Measurements from ENCODE around the gene PPM1G.
"Not testable (repeated sequence)": the region's sequence is repeated elsewhere in the genome, so short reads cannot be mapped to it uniquely, and the experiment has no call there.

The PPM1G gene

DNA sequence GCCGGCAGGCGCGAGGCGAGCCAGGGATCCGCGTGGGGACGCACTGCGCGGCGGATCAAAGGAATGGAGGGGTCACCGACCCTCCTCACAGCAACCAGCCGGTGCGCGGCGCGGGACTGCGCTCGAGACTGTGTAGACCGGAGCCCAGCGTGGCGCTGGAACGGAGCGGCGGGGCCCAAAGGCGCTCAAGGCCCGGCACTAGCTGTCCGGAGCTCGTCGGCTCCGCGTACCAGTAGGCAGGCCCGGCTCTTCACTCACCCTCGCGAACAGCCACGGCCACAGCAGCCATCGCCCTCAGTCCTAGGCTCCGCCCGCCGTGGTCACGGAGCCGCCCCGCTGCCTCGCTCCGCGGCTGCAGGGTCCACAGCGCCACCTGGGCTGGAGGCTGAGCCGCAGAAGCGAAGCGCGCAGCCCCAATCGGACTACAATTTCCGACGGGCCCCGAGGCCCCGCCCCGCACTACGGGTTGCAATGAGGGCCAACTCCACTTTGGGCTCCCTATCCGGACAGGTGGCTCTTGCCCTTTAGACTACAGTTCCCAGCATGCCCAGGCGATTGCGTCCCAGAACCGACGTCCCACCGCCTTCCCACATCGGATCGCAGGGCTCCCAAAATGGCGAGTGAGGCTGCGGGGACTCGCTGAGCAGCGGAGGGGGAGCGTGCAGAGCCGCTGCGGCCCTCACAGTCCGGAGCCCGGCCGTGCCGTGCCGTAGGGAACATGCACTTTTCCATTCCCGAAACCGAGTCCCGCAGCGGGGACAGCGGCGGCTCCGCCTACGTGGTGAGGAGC is 39.2 kb downstream of the PPM1G start, which contains the start of the genes EIF2B4 and SNX17:
TSS of gene EIF2B4 (minus strand) at position 313 of the 790 bp plus-strand sequence. CDS start at position 289, 24 bp downstream.
TSS of gene SNX17 (plus strand) at position 591 of the 790 bp plus-strand sequence. CDS start at position 719, 128 bp downstream.
- Histone ChIP-seq H3K9ac (ENCODE audit: low read length) (peak within 1 kb of the TSS; percentile 99), H3K4me3 (ENCODE audit: low read length) (peak within 1 kb of the TSS; percentile 96), H3K36me3 (ENCODE audit: control insufficient read depth, insufficient read depth, low read length, severe bottlenecking) (peaks cover 67% of the 10 kb centered on the region), H3K9me3 (ENCODE audit: control insufficient read depth, low read length) (no peaks in the 10 kb centered on the region), H3K4me1 (ENCODE audit: control insufficient read depth, insufficient read depth, low read length) (peaks cover 35% of the 10 kb centered on the region), H3K27me3 (replicated peaks; ENCODE audit: control insufficient read depth, insufficient read depth, low read length) (no peaks in the 10 kb centered on the region)
- DNase-seq (ENCODE audit: low read depth): peak; percentile 99

- H3K36me3 ChIP-seq (ENCODE audit: control insufficient read depth, insufficient read depth, low read length, severe bottlenecking): peaks cover 67% of the 10 kb centered on the region
- H3K4me1 ChIP-seq (ENCODE audit: control insufficient read depth, insufficient read depth, low read length): peaks cover 35% of the 10 kb centered on the region
- H3K27me3 ChIP-seq (replicated peaks; ENCODE audit: control insufficient read depth, insufficient read depth, low read length): no peaks in the 10 kb centered on the region
- no peak for DNase-seq (ENCODE audit: low read depth)
- peak overlapping the region; percentile 99 for H3K9ac ChIP-seq (ENCODE audit: low read length)
- H3K9me3 ChIP-seq (ENCODE audit: control insufficient read depth, low read length): no peaks in the 10 kb centered on the region
- peak overlapping the region; percentile 96 for H3K4me3 ChIP-seq (ENCODE audit: low read length)
Measured at GRCh38 chr2:27369471-27370025, 39.8 kb downstream of the PPM1G start.

DNA sequence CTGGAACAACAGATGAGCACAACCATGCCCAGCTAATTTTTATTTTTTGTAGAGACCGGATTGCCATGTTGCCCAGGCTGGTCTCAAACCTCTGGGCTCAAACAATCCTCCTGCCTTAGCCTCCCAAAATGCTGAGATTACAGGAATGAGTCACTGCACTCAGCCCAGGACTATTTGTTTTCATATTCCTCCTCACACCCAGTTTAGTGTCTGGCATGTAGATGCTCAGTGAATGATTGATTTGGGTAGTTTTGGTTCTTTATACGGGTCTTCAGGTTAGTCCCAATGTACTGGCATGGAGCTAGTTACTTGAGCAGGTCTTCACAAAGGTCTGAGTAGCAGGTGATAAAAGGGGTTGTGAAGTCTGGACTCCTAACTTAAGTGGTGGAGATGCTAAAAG is 45.5 kb downstream of the PPM1G start:
- Histone ChIP-seq H3K27me3 (replicated peaks; ENCODE audit: control insufficient read depth, insufficient read depth, low read length) (no peaks in the 10 kb centered on the region), H3K4me1 (ENCODE audit: control insufficient read depth, insufficient read depth, low read length) (peaks cover 3% of the 10 kb centered on the region), H3K9me3 (ENCODE audit: control insufficient read depth, low read length) (no peaks in the 10 kb centered on the region), H3K4me3 (ENCODE audit: low read length) (no peak overlapping the region), H3K36me3 (ENCODE audit: control insufficient read depth, insufficient read depth, low read length, severe bottlenecking) (peaks cover 53% of the 10 kb centered on the region), H3K9ac (ENCODE audit: low read length) (no peak overlapping the region)
- DNase-seq (ENCODE audit: low read depth): no peak

DNA sequence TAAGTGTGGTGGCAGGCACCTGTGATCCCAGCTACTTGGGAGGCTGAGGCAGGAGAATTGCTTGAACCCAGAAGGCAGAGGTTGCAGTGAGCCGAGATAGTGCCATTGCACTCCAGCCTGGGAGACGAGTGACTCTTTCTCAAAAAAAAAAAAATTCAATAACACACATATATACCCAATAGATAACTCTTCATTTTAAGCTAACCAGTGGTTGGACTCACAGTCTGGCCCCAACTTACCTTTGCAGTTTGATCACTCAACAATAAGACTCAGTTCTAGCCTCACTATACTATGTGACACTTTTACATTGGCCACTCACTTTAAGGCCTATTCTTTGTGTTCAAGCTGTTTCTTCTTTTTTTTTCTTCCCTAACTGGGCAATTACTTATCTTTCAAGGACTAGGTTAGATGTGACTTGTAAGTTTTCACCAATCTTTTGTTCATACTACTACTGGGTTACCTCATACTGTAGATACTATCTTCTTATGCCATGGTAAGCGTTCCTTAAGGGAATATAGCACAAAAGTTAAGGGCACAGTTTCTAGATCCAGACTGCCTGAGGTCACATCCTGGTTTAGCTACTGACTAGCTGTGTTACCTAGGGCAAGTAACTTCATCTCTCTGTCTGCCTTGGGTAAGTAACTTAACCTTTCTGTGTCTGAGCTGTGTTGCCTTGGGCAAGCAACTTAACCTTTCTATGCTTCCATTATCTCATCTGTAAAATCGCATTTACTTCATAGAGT is 46.5 kb downstream of the PPM1G start:
- H3K27me3 ChIP-seq (replicated peaks; ENCODE audit: control insufficient read depth, insufficient read depth, low read length): no peaks in the 10 kb centered on the region
- H3K36me3 ChIP-seq (ENCODE audit: control insufficient read depth, insufficient read depth, low read length, severe bottlenecking): peaks cover 43% of the 10 kb centered on the region

GRCh38 chr2:27356382-27357181 is 52.8 kb downstream of the PPM1G start, which contains the start of gene GTF3C2:
GTF3C2 (minus strand) TSS chr2:27356764; CDS start chr2:27343554, 13,210 bp downstream.
- Histone ChIP-seq H3K9me3 (ENCODE audit: control insufficient read depth, low read length) (no peaks in the 10 kb centered on the region), H3K36me3 (ENCODE audit: control insufficient read depth, insufficient read depth, low read length, severe bottlenecking) (no peaks in the 10 kb centered on the region), H3K27me3 (replicated peaks; ENCODE audit: control insufficient read depth, insufficient read depth, low read length) (no peaks in the 10 kb centered on the region), H3K9ac (ENCODE audit: low read length) (peak within 1 kb of the TSS; percentile 100), H3K4me3 (ENCODE audit: low read length) (peak within 1 kb of the TSS; percentile 97), H3K4me1 (ENCODE audit: control insufficient read depth, insufficient read depth, low read length) (peaks cover 35% of the 10 kb centered on the region)
- peak; percentile 98 for DNase-seq (ENCODE audit: low read depth)

More for the DNA sequence above, 46.5 kb downstream of the PPM1G start:
- Histone ChIP-seq H3K4me1 (ENCODE audit: control insufficient read depth, insufficient read depth, low read length) (peaks cover 6% of the 10 kb centered on the region), H3K4me3 (ENCODE audit: low read length) (no peak overlapping the region), H3K9me3 (ENCODE audit: control insufficient read depth, low read length) (no peaks in the 10 kb centered on the region), H3K9ac (ENCODE audit: low read length) (no peak overlapping the region)
- no peak for DNase-seq (ENCODE audit: low read depth)

DNA sequence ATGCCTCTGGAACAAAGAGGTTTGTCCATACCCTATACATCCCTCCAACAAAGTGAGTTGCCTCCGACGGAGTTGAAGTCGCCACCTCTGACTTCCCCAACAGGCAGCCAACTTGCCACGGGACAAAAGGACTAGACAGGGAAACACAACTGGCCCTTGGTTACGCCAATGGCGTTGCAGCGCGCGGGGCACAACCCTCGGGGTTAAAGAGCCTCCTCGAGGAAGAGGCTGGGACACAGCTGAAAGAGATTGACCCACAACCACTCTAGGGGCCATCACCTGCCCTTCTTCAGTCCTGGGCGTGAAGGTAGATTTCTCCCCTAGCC is 53.4 kb downstream of the PPM1G start:
- H3K9me3 ChIP-seq (ENCODE audit: control insufficient read depth, low read length): no peaks in the 10 kb centered on the region
- peak overlapping the region; percentile 100 for H3K9ac ChIP-seq (ENCODE audit: low read length)
- H3K4me1 ChIP-seq (ENCODE audit: control insufficient read depth, insufficient read depth, low read length): peaks cover 35% of the 10 kb centered on the region
- peak overlapping the region; percentile 97 for H3K4me3 ChIP-seq (ENCODE audit: low read length)
- no peaks in the 10 kb centered on the region for H3K36me3 ChIP-seq (ENCODE audit: control insufficient read depth, insufficient read depth, low read length, severe bottlenecking)
- no peaks in the 10 kb centered on the region for H3K27me3 ChIP-seq (replicated peaks; ENCODE audit: control insufficient read depth, insufficient read depth, low read length)
- DNase-seq (ENCODE audit: low read depth): peak; percentile 65

DNA sequence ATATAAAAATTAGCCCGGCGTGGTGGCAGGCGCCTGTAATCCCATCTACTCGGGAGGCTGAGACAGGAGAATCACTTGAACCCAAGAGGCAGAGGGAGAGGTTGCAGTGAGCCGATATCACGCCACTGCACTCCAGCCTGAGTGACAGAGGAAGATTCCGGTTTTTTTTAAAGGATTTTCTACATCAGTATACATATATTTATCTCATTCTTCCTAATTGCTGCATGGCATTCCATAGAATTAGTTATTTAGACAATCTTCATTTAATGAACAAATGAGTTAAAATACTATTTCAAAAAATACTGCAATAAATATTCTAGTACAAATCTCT is 54.8 kb downstream of the PPM1G start:
- DNase-seq (ENCODE audit: low read depth): no peak
- Histone ChIP-seq H3K27me3 (replicated peaks; ENCODE audit: control insufficient read depth, insufficient read depth, low read length) (no peaks in the 10 kb centered on the region), H3K9ac (ENCODE audit: low read length) (no peak overlapping the region), H3K9me3 (ENCODE audit: control insufficient read depth, low read length) (no peaks in the 10 kb centered on the region), H3K4me1 (ENCODE audit: control insufficient read depth, insufficient read depth, low read length) (peaks cover 35% of the 10 kb centered on the region), H3K4me3 (ENCODE audit: low read length) (no peak overlapping the region), H3K36me3 (ENCODE audit: control insufficient read depth, insufficient read depth, low read length, severe bottlenecking) (peaks cover 6% of the 10 kb centered on the region)

- Histone ChIP-seq H3K36me3 (ENCODE audit: control insufficient read depth, insufficient read depth, low read length, severe bottlenecking) (peaks cover 6% of the 10 kb centered on the region), H3K9me3 (ENCODE audit: control insufficient read depth, low read length) (no peaks in the 10 kb centered on the region), H3K4me3 (ENCODE audit: low read length) (peak overlapping the region; percentile 63), H3K27me3 (replicated peaks; ENCODE audit: control insufficient read depth, insufficient read depth, low read length) (no peaks in the 10 kb centered on the region), H3K9ac (ENCODE audit: low read length) (peak overlapping the region; percentile 48), H3K4me1 (ENCODE audit: control insufficient read depth, insufficient read depth, low read length) (peaks cover 35% of the 10 kb centered on the region)
- DNase-seq (ENCODE audit: low read depth): peak; percentile 20
Measured at GRCh38 chr2:27353762-27354596, 55.4 kb downstream of the PPM1G start.

- H3K4me3 ChIP-seq (ENCODE audit: low read length): peak overlapping the region; percentile 63
- H3K36me3 ChIP-seq (ENCODE audit: control insufficient read depth, insufficient read depth, low read length, severe bottlenecking); H3K27me3 ChIP-seq (replicated peaks; ENCODE audit: control insufficient read depth, insufficient read depth, low read length); H3K9ac ChIP-seq (ENCODE audit: low read length); DNase-seq (ENCODE audit: low read depth); H3K9me3 ChIP-seq (ENCODE audit: control insufficient read depth, low read length): not testable (repeated sequence)
- peaks cover 34% of the 10 kb centered on the region for H3K4me1 ChIP-seq (ENCODE audit: control insufficient read depth, insufficient read depth, low read length)
Measured at GRCh38 chr2:27353386-27353761, 56.0 kb downstream of the PPM1G start.

DNA sequence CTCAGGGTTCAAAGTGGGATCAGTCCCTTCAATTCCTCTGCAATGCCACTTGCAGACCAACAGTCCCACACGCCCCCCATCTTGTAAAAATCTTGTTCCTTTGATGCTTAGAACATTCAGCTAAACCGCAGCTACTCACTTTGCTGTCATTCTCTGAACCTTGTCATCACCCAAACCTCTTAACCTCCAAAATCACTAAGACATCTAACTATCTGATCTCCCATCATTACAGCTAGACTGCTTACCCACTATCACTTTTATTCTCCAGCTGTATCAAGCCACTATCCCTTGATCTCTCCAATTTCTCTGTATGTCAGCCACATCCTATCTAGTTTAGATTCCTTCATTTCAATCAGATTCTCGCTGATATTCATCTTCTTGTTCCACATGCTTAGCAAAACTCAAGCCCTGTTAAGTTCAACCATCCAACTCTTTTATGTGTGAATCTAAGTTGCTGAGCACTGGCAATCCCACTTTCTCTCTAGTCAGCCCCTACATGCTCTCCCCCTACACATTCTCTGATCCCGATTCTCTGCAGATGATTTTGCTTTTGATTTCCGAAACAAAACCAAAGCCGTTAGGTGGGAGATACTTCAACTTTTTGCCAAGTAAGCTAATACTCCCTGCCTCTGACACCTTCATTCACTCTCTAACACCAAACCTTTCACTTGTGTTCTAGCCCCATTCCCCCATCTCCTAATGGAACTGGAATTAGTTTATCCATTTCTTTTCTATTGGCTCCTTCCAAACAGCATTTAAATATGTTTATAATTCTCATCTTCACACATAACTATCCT is 57.4 kb downstream of the PPM1G start:
- Histone ChIP-seq H3K27me3 (replicated peaks; ENCODE audit: control insufficient read depth, insufficient read depth, low read length) (no peaks in the 10 kb centered on the region), H3K4me1 (ENCODE audit: control insufficient read depth, insufficient read depth, low read length) (peaks cover 37% of the 10 kb centered on the region), H3K36me3 (ENCODE audit: control insufficient read depth, insufficient read depth, low read length, severe bottlenecking) (peaks cover 6% of the 10 kb centered on the region), H3K9ac (ENCODE audit: low read length) (no peak overlapping the region), H3K9me3 (ENCODE audit: control insufficient read depth, low read length) (no peaks in the 10 kb centered on the region), H3K4me3 (ENCODE audit: low read length) (no peak overlapping the region)
- DNase-seq (ENCODE audit: low read depth): no peak
